Right lobe of liver (tissue), 4 donors: ENCODE measurements around the gene ACRBP.

Experiments used
- POLR2A ChIP-seq: fragments of 450-650 bp; IDR thresholded peaks from one replicate; pipeline ENCODE4 v1.6.1; 2017; ENCODE audit warnings: antibody characterized with exemption, mild to moderate bottlenecking
- TF ChIP-seq, protein P1 (sequence below), 4 donors: fragments of 200-600 bp in 3 of 4; fragments of 450-650 bp in 1 of 4; IDR thresholded peaks; one replicate each; pipeline versions ENCODE4 v1.5.1 to v1.8.0; 2016 to 2022; ENCODE audit warnings: antibody characterized with exemption in 4 of 4, mild to moderate bottlenecking in 2 of 4
- donor health status: DM: no; HTN: no; CAD: no.
- donor health status: DM: no; HTN: no; CAD: no.
- donor health status: DM: no; HTN: yes; CAD: no.

DNA sequence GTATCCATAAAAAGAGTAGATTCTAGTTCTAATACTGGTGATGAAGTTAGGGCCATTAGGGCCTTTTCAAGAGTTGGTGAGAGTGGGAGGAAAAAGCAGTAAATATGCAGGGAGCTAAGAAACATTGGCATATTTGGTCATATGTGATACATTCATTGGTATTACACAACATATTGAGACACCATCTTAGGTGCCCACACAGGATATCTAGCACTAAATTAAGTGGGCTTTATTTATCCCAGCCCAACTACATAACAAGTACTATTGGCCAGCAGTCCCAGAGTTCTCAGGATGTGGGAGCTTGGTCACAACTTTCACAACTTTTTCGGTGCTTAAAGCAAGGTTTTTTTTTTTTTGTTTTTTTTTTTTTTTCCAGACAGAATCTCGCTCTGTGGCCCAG is 17.7 kb upstream of the ACRBP start:
- no peak for TF ChIP-seq POLR2A
- TF ChIP-seq, protein P1, sequence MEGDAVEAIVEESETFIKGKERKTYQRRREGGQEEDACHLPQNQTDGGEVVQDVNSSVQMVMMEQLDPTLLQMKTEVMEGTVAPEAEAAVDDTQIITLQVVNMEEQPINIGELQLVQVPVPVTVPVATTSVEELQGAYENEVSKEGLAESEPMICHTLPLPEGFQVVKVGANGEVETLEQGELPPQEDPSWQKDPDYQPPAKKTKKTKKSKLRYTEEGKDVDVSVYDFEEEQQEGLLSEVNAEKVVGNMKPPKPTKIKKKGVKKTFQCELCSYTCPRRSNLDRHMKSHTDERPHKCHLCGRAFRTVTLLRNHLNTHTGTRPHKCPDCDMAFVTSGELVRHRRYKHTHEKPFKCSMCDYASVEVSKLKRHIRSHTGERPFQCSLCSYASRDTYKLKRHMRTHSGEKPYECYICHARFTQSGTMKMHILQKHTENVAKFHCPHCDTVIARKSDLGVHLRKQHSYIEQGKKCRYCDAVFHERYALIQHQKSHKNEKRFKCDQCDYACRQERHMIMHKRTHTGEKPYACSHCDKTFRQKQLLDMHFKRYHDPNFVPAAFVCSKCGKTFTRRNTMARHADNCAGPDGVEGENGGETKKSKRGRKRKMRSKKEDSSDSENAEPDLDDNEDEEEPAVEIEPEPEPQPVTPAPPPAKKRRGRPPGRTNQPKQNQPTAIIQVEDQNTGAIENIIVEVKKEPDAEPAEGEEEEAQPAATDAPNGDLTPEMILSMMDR (IDR thresholded peaks at IDR 0.05), result no peak
